HG03469 (cell line): ENCODE data around the gene PYM1.

ENCODE experiments used
- ATAC-seq: cut with Tn5 transposase; IDR thresholded peaks from one replicate; pipeline ENCODE4 v1.9.1; 2021; ENCODE audit warnings: mild to moderate bottlenecking, moderate library complexity, moderate number of reproducible peaks; ENCODE audit not compliant: unreplicated experiment

Gene PYM1

DNA sequence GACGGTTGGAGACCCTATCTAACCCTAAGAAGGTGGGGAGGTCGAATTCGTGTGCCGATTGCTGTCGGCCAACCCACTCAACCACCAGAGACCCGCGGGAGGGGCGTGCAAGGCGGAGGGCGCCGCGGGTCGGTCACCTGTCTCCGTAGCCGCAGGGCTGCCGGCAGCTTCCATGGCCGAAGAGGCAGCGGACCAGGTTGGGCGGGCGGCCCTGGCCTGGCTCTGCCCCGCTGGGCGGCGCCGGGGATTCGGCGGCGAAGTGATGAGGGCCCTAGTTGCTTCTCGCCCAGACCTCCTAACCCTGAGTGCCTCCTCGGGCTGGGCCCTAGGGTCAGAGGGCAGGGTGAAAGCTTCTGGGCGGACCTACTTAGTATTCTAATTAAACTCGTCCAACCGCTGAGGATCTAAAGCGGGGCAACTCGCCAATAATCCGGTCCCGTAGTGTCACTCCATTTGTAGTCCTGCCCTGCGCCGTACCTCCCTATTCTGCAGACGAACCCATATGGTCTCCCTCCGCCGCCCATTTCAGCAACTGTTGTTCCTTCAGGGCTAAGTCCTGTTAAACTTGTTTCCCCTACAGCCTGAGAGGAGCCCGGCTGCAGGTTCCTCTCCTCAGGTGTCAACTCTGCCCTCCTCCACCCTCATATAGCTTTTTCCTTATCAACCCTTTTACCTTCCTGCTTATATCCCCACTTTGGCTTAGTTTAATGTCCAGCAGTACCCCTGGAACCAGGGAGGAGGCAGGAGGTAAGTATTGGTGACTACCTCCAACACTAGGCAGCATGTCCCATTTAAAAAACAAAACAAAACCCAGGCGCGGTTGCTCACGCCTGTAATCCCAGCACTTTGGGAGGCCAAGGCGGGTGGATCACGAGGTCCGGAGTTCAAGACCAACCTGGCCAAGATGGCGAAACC is at the start of gene PYM1:
Gene PYM1 (minus strand): TSS at position 307 of the 915 bp plus-strand sequence. CDS start 133 bp downstream, at position 174.
- peak; percentile 22 for ATAC-seq

DNA sequence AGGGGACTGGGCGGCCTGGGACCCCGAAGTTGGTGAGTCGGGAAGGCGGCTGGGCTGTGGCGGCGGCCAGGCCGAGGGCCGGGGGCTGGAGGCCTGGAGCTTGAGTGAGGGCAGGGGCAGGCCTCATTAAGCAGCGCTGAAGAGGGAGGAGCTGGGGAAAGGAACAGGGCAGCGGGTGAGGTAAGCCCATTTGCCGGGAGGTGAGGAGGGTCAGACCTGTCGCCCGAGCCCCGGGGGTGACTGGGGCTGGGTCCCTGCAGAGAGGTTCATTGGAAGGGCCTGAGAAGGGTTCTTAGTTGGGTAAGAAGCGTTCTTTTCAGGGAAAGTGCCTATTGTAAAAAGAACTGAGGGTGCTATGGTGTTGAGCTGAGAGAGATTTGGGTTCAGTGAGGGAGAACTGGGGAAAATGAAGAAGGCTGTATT is 46.6 kb upstream of the PYM1 start:
- ATAC-seq = no peak

DNA sequence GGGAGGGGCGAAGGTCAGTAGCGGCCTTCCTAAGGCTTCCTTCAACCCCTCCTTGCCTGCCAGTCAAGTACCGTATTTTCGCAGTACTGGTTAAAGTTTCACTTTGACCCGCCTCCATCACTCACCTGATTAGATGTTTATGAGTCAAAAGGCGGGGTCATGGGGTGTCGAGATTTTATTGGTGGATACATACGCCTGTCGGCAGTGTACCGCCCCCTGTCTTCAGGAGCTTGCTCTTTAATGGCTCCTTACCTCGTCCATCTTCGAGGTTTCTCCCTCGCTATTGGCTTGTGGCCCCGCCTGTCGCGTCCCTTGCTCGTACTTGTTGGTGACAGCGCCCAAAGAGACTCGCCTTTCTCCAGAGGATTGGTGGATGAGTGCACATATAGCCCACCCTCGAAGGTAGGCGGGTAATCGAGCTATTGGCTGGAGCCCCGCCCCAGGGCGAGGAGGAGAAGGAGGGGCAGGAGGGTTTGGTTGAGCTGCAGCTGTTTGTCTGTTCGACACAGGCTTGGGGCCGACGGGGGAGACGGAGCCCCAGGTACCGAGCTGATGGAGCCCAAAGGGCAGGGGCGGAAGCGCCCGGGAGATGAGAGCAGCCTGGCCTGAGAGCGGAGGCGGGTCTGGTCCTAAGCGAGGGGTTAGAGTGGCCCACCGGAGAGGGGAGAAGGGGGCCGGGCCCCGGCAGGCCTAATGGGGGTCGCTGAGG is 46.1 kb upstream of the PYM1 start, which contains the start of gene RAB5B:
Gene RAB5B (plus strand): TSS at position 480 of the 709 bp plus-strand sequence. CDS start 12,883 bp downstream, outside the sequence.
- peak; percentile 87 for ATAC-seq

DNA sequence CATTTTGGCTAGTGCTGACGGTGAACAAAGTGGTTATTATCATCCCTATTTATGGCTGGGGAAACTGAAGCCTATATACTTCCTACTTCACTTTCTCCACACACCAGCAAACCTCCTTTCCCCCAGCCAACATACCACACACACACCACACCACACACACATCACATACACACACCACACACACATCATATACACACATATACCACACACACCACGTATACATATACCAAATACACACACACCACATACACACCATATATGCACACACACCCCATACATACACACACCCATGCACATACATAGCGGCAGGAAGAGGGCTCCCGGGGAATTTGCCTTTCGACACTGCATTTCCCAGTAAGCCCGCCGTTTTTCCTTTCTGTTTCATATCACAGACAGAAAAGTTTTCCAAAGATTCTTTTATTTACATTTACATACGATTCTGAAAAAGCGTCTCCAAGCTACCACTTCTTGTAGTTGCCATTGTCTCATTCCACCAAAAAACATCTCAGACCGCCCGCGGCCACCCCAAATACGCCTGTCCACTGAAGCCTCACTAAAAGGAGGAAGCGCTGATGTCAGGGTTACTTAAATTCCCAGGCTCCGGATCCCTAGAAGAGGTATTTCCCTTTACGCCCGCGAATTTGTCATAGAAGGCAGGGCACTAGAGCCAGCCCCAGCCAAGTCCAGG is 45.4 kb upstream of the PYM1 start:
- ATAC-seq = no peak

DNA sequence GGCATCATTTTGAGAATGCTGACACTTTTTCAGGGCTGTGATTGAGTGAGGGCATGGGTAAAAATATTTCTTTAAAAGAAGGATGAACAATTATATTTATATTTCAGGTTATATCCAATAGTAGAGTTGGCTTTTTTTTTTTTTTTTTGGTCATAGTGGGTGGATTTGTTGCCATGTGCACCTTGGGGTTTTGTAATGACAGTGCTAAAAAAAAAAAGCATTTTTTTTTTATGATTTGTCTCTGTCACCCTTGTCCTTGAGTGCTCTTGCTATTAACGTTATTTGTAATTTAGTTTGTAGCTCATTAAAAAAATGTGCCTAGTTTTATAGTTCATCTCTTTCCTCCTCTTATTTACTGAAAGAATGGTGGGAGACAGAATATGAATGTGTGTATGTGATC is 44.8 kb upstream of the PYM1 start:
- ATAC-seq = no peak

DNA sequence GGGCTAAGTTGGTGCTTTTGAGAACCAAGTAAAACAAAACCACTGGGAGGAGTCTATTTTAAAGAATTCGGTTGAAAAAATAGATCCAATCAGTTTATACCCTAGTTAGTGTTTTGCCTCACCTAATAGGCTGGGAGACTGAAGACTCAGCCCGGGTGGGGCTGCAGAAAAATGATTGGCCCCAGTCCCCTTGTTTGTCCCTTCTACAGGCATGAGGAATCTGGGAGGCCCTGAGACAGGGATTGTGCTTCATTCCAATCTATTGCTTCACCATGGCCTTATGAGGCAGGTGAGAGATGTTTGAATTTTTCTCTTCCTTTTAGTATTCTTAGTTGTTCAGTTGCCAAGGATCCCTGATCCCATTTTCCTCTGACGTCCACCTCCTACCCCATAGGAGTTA is 44.3 kb upstream of the PYM1 start:
- ATAC-seq = no peak

DNA sequence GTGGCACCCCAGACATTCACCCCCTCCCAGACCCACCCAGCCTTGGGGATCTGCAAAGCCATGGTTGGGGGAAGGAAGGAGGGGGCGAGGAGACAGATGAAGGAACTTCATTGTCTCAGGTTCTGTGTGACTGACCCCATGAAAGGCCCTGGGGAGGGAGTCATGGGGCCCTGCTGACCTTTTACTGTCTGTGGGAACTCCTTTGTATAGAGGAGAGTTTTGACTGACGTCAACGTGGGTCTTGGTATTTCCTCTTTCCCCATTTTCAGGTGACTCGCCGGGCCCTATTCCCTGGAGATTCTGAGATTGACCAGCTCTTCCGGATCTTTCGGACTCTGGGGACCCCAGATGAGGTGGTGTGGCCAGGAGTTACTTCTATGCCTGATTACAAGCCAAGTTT is 43.1 kb upstream of the PYM1 start:
- ATAC-seq = no peak

DNA sequence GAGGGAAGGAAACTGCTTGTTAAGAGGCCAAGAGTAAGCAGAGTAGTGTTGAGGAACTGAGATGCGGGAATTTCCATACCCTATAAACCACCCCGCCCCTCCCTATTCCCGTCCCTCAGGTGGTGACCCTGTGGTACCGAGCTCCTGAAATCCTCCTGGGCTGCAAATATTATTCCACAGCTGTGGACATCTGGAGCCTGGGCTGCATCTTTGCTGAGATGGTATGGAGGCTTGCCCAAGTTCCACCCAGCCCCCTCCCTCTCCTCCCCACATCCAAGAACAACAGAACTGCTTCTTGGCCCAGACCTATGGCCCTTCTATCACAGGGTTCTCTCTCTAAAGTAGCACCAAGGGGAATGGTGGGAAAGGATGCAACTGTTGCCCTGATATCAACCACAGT is 41.7 kb upstream of the PYM1 start:
- no peak for ATAC-seq

DNA sequence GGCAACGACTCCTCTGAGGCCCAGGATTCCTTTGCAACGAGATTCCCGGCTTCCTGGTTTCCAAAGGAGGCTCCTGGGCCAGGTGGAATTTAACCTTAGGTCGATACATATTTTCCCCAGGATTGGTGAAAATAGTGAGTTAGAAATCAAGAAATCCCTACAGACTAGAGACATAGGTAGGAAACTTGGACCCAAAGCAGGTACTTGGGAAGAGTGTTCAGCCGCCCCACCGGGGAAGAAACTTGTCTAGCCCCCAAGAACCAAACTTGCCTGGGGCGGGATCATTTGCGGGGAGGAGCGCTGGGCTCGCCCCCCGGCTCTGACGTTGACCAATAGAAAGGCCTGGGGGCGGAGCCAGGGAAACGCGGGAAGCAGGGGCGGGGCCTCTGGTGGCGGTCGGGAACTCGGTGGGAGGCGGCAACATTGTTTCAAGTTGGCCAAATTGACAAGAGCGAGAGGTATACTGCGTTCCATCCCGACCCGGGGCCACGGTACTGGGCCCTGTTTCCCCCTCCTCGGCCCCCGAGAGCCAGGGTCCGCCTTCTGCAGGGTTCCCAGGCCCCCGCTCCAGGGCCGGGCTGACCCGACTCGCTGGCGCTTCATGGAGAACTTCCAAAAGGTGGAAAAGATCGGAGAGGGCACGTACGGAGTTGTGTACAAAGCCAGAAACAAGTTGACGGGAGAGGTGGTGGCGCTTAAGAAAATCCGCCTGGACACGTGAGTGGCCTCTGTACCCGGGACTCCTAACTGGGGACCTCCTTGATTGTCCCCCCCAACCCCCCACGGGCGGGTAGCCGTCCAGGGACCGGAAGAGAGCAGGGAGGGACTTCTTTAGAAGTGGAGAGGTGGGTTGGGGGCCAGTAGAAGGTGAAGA is 39.0 kb upstream of the PYM1 start, which contains the start of gene CDK2:
Gene CDK2 (plus strand): TSS at position 423 of the 874 bp plus-strand sequence. CDS start 179 bp downstream, at position 602.
- ATAC-seq = peak; percentile 83

DNA sequence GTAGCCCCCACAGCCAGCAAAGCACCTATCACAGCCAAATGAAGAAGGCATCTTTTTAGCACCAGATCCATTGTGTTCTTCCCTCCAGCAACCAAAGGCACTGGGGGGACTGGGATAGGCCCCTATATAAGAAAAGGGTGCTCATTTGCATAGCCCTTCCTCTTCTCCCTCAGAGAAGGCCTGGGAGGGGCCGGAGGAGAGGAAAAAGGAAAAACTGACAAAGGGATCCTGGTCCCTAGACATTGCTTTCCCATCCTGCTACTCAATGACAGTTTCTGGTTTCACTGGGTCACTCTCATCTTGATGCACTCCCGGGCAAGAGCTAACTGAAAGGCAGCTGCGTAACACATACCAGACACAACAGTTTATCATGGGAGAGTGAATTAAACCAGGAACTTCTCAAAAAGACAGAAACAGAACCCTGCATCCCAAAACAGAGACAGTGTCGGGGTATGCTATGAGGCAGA is 38.3 kb upstream of the PYM1 start, which contains the start of gene PMEL:
Gene PMEL (minus strand): TSS at position 102 of the 467 bp plus-strand sequence. CDS start 31 bp downstream, at position 71.
- ATAC-seq = no peak

DNA sequence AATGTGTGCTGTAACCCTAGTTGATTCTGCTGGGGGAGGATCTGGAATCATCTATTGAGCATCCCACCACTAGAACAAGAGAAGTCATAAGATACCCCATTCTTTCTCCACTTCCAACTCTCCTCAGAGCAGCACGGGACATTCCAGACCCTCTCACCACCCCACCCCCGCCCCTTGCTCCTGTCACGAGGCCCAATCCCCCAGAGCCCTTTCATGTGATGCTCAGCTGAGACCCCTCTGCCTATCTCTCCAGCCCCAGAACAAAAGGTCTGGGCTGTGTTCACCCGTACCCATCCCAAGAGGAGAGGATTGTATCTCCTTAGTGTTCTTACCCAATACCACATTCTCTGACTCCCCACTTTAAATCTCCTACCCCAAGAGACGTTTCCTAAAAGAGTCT is 37.5 kb upstream of the PYM1 start:
- ATAC-seq = no peak

DNA sequence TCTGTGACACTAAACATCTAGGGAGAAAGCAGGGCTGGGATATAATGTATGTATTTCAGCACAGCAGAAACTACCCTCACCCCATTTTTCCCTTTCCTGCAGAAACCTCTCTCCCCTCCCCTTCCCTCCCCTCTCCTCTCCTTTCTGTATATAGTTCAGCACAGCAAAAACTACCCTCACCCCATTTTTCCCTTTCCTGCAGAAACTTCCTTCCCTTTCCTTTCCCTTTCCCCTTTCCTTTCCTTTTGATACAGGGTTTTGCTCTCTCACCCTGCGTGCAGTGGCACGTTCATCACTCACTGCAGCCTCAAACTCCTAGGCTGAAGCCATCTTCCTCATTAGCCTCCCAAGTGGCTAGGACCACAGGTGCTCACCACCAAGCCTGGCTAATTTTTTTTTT is 36.1 kb upstream of the PYM1 start:
- no peak for ATAC-seq

DNA sequence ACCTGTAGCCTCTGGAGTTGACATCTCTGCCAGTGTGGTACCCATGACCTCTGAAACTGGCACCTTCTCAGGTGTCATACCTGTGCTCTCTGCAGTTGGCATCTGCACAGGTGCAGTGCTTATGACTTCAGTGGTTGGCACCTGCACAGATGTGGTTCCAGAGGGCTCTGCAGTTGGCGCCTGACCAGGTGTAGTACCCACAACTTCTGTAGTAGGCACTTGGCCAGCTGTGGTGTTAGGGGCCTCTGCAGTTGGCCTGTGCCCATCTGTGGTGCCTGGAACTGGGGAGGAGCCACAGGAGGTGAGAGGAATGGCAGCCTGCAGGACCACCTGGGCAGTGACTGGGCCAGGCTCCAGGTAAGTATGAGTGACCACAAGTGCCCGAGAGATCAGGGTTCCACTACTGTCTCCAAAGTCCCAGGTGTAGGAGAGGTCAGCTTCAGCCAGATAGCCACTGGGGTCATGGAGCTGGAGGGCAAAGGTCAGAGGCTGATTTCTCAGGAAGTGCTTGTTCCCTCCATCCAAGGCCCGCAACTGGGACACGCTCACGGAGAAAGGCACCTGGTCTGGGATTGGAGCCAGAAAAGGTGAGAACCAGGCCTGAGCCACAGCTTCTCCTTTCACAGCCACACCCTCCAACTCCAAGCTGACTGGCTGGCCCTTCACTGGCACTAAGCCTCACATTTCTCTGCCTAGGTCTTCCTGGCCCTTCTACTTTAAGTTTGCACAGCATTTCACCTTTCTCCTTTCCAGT is 29.6 kb upstream of the PYM1 start:
- no peak for ATAC-seq

DNA sequence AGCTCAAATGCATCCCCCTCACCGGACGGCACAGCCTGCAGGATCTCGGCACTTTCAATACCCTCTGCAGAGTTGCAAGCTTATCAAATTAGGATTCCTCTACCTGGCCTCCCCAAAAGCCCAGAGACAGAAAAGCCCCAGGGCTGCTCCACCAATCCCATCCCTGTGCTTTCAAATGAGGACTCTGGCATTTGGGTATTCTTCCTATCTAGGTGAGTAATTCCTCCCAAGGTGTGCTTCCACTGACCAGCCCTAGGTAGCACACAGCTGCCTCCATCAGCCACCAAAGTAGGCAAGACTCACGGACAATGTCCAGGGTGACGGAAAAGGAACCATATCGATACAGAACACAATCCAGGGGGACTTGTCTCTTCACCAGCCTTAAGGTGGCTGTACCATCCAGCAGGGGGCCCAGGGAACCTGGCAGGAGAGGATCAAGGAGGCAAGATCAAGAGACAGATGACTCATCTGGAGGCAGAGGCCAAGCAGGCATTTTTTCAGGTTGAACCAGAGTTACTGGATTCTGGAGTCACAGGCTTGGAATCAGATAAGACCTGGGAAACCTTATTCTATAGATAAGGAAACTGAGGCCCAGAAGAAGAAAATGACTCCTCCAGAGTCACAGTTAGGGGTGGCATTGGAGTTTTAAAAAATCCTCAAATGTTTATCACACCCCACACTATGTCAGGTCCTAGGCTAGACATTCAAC is 28.3 kb upstream of the PYM1 start:
- no peak for ATAC-seq

DNA sequence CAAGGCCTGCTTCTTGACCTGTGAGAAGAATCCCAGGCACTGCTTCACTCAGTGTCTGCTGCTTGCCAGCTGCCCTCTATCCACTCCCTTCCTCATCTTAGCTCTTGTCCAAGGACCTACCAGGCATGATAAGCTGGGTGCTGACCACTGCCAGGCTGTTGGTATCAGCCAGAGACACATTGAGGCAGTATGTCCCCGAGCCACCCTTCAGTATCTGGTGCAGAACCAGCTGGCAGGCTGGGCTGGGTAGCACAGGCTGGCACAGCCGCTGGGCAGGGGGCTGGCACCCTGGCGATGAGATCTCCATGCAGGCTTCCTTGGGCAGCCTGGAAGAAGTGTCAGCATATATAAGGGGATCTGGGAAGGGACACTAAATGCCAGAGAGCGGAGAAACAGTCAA is 27.6 kb upstream of the PYM1 start:
- ATAC-seq = no peak

DNA sequence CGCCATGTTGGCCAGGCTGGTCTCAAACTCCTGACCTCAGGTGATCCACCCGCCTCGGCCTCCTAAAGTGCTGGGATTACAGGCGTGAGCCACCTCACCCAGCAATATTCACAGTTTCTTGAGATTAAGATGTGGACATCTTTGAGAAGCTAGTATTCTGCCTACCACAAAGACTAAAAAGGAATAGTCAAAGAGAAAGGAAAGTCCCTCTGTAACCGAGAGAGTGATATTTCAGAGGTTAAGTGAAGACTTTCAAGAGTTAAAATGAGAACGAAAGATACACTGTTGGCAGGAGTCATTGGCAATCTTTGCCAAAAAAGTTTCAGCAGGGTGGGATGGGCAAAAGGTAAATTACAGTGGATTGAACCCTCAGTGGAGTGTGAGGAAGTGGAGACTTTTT is 18.9 kb upstream of the PYM1 start:
- ATAC-seq = no peak

DNA sequence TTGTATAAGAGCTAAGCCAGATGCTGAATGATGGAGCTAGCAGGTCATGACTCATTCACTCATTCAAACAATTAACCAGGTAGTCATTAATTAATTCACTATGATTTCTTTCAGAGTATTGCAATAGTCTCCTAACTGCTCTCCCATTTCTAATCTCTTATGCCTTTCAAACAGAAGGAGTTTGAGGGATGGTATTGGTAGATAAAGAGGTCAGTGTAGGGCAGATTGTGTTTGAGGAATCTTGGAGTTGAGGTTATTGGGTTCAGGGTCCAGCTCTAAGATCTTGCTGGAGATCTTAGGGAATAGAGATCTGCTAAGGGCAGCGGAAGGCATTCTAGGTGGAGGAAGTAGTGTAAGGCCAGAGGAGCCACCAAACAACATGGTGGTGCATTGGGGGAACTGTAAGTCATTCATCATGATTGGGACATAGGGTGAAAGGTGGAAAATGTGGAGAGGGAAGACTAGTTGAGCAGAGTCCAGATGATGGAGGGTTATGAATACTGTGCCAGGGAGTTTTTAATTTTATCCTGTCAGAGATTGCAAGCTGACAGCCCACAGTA is 15.0 kb upstream of the PYM1 start:
- no peak for ATAC-seq

DNA sequence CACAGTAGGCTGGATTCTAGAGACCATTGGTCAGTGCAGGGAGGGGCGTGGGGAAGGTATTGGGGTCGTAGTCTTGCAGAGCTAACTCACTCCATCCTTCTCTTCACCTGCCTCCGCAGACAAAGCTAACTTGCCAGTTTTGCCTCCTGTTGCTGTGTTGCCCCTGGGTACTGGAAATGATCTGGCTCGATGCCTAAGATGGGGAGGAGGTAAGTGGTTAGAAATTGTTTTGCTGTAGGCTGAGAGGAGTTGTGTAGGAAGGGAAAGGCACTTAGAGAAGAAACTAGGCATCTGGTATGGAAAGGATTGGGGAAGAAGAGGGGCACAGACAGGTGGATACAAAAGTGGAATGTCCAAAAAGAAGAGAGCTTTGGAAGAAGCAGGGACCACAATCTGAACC is 14.4 kb upstream of the PYM1 start:
- no peak for ATAC-seq
